ENCODE measurements around the gene IL17D.
"Not testable (repeated sequence)": the region's sequence is repeated elsewhere in the genome, so short reads cannot be mapped to it uniquely, and the experiment has no call there.

Gene IL17D

DNA sequence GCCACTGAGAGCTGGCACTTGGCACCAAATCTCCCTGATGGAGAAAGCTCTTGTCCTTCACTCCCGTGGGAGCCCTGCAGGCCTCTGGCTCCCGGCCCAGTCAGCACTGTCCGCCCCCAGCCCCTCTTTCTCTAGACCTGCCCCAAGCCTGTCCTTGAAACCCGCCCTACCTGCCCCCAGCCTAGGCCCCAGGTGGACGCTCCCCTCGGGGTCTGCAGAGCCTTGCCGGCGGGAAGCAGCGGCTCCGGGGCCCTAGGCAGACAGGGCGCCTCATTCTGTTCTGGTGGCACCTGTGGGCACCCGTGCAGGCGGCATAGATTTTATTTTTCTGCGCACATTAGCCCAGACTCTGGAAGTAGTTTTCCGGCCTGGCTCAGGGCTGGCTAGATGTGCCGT lies 17.6 kb downstream of the IL17D start:
- no peak for FAIRE-seq

DNA sequence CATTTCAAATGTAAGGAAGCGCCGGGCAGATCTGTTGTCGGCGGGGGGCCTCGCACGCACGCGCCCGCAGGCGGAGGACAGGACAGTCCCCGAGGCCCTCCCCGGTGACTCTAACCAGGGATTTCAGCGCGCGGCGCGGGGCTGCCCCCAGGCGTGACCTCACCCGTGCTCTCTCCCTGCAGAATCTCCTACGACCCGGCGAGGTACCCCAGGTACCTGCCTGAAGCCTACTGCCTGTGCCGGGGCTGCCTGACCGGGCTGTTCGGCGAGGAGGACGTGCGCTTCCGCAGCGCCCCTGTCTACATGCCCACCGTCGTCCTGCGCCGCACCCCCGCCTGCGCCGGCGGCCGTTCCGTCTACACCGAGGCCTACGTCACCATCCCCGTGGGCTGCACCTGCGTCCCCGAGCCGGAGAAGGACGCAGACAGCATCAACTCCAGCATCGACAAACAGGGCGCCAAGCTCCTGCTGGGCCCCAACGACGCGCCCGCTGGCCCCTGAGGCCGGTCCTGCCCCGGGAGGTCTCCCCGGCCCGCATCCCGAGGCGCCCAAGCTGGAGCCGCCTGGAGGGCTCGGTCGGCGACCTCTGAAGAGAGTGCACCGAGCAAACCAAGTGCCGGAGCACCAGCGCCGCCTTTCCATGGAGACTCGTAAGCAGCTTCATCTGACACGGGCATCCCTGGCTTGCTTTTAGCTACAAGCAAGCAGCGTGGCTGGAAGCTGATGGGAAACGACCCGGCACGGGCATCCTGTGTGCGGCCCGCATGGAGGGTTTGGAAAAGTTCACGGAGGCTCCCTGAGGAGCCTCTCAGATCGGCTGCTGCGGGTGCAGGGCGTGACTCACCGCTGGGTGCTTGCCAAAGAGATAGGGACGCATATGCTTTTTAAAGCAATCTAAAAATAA lies 18.2 kb downstream of the IL17D start:
- FAIRE-seq: no peak

DNA sequence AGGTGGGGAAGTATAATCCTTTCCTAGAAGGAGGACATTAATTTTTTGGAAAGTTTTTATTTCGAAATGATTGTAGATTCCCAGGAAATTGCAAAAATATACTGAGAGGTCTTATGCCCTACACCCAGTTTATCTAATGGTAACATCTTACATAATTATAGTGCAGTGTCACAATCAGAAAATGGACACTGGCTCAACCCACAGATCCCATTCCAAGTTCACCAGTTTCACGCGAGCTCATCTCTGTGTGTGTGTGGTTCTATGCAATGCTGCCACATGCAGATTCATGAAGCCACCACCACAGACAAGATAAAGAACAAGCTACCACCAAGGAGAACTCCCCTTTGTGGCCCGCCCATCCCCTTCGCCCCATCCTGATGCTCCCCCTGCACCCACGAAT lies 24.4 kb downstream of the IL17D start:
- FAIRE-seq: no peak

DNA sequence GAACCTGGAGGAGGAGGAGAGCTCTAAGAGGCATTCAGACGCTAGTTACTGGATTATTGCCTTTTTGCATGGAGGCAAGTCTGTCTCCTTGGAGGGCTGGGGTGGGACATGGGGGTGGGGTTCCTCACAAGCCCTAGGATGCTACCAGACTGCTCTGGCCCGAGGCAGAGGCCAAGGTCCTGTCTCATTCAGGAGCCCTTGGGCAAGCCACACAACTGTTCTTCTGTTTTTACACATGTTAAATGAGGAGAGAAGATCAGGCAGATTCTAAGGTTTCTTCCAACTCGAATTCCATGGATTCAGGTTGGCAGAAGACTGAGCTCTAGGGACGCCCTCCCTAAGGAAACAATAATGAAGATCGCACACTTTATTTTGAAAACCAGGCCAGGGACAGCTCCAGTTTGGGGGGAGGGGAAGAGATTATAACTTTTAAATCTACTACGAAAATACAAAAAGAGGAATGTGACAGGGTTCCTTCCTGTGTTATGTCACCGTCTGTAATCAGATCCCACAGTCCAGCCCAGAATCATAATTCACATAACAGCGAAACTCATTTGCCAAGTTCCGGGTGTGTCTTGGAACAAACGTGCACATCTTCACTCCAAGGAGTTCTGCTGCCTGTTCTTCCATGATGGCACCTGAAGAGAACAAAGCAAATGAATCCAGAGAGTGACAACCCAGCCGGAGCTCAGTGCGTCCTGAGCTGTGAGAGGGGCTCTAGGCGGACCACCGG lies 25.2 kb downstream of the IL17D start:
- no peak for FAIRE-seq

DNA sequence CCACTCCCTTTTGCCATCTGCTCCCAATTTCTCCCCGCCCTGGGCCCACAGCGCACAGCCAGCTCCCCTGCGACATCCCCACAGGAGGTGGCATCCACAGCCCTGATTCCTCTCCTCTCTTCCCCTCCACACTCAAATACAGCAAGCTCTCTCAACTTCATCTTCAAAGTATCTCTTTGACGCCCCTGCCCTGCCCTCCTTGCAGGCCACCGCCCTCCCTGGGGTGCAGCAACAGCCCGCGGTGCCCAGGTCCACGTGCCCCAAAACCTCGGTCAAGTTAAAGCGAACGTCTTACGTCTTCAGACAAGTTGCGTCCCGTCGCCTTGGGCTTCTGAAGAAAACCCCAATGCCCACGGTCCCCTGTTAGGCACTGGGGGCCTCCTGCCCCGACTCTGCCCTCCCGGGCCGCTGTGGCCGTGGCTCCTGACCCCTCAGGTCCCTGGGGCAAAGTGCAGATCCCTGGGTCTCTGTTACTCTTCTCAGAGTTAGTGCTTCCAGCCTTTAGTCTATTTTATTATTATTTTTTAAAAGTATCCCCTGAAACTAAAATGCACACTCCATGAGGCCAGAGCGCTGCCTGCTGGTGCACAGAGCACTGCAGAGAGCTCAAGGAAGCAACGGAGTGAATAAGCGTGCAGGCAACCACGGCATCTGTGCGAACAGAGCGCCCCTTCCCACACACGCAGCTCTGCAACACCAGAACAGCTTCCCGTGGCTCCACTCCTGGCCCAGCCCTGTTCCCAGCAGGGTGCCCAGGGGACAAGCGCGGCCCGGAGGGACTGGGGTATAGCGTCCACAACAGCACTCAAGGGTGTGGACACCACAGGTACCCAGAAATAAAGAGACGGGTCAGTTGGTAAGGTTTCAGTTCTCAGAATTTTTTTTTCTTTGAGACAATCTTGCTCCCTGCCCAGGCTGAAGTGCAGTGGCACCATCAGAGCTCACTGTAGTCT lies 26.4 kb downstream of the IL17D start:
- FAIRE-seq: no peak

DNA sequence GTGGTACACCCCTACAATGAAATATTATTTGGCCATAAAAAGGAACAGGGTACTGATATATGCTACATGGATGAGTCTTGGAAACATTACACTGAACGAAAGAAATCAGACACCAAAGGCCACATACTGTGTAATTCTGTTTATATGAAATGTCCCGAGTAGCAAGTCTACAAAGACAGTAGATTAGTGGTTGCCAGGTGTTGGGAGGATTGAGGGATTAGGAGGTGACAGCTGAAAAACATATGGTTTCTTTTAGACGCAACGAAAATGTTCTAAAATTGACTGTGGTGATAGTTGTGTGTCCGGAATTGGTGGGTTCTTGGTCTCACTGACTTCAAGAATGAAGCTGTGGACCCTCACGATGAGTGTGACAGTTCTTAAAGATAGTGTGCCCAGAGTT lies 35.1 kb downstream of the IL17D start:
- no peak for FAIRE-seq

DNA sequence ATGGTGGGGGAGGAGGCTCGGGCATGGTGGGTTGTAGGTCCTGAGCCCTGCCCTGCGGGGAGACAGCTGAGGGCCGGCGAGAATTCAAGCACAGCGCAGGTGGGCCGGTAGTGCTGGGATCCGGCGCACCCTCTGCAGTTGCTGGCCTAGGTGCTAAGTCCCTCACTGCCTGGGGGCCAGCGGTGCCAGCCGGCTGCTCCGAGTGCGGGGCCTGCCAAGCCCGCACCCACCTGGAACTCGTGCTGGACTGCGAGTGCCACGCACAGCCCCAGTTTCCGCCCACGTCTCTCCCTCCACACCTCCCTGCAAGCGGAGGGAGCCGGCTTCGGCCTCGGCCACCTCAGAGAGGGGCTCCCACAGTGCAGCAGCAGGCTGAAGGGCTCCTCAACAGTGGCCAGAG lies 36.5 kb downstream of the IL17D start:
- no peak for FAIRE-seq

DNA sequence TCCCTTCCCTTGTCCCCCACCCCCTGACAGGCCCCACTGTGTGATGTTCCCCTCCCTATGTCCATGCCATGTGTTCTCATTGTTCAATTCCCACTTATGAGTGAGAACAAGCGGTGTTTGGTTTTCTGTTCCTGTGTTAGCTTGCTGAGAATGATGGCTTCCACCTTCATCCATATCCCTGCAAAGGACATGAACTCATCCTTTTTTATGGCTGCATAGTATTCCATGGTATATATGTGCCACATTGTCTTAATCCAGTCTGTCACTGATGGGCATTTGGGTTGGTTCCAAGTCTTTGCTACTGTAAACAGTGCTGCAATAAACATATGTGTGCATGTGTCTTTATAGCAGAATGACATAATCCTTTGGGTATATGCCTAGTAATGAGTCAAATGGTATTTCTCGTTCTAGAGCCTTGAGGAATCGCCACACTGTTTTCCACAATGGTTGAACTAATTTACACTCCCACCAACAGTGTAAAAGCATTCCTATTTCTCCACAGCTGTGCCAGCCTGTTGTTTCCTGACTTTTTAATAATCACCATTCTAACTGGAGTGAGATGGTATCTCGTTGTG lies 40.4 kb downstream of the IL17D start:
- not testable (repeated sequence) for FAIRE-seq

DNA sequence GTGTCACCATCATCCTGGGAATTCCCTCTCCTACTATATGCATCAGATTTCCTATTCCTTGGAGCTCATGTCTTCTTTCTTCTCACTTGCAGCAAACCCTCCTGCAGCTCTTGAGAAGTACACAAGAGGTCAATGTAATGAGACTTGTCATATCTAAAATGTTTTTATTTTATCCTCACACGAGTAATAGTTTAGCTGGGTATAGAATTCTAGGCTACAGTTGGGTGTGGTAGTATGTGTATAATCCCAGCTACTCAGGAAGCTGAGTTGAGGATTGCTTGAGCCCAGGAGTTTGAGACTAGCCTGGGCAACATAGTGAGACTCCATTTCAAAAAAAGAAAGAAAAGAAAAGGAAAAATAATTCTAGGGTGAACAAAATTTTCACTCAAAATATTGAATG lies 45.9 kb downstream of the IL17D start:
- no peak for FAIRE-seq

DNA sequence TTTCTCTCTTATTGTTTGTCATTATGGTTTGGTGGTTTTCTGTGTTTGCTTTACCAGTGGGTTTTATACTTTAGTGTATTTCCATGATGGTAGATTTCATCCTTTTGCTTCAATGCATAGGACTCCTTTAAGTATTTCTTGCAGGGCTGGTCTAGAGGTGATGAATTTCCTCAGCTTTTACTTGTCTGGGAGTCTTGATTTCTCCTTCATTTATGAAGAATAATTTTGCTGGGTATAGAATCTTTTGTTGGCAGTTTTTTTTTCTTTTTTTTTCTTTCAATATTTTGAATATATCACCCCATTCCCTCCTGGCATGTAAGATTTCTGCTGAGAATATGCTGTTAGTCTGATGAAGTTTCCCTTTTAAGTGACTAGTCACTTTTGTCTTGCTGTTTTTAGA lies 50.5 kb downstream of the IL17D start:
- FAIRE-seq: no peak

DNA sequence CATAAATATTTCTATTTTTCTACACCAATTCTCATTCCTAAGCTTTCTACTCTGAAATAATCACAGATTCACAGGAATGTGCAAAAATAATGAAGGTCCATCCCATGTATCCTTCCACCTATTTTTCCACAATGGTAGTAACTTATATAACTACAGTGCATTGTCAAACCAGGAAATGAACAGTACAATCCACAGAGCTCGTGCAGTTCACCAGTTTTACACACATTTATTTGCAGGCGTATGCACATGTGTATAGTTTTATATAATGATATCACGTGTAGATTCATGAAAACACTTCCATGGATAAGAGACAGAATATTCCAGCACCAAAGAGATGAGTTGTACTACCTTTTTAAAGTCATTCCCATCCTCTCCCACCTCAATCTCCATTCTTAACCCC lies 57.4 kb downstream of the IL17D start:
- no peak for FAIRE-seq

DNA sequence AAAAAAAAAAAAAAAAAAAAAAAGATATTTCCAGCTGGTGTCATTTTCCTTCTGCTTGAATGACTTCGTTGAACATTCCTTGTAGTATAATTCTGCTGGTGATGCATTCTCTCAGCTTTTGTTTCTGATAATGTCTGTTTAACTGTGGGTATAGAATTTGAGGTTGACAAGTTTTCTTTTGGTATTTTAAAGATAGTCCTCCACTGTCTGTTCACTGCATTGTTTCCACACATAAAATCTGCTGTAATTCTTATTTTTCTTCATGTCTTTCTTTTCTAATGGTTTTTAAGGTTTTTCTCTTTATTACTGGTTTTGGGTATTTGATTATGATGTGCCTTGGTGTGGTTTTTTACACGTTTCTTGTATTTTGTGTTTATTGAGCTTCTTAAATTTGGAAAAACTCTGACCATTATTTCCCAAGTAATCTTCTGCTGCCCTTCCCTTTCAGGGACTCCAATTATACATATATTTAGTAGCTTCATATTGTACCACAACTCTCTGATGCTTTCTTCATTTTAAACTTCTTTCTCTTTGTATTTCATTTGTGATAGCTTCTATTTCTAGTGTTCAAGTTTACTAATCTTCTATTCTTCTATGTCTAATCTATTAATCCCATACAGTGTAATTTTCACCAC lies 63.9 kb downstream of the IL17D start:
- peak; percentile 28 for FAIRE-seq

DNA sequence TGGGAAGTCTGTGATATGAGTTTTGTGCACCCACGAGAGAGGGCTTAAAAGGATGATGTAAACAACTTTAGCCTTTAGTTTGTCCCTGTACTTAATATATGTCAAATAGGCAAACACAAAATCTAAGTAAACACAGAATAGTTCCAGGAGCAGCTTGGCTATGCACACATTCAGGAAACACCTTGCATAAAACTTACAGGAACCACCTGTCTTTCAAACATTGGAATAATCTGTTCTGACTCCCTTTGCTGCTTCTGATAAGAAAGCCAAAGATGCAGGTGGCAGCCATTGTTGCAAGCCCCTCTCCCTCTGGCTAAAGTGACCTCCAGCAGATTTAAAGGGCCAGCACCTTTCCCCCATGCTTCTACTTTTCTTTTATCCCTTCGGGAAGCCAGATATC lies 65.6 kb downstream of the IL17D start:
- FAIRE-seq: no peak

DNA sequence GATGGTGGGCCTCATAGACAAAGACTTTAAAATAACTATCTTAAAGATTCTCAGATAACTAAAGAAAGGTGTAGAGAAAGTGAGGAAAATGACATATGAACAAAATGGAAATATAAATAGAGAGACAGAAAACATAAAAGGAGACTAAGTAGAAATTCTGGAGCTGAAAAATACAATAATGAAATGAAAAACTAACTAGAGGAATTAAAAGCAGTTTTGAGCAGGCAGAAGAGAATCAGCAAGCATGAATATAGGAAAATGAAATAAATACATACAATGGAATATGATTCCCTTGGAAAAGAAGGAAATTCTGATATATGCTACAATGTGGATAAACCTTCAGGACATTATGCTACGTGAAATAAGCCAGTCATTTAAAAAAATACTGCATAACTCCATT lies 66.3 kb downstream of the IL17D start:
- FAIRE-seq: no peak
